GM18873 (cell line): Measurements from ENCODE around the gene PNCK.
"Not testable (repeated sequence)": the region's sequence is repeated elsewhere in the genome, so short reads cannot be mapped to it uniquely, and the experiment has no call there.

Experiments used
- ATAC-seq: cut with Tn5 transposase; IDR thresholded peaks from one replicate; pipeline ENCODE4 v1.9.1; 2021; ENCODE audit warnings: mild to moderate bottlenecking, moderate library complexity, moderate number of reproducible peaks; ENCODE audit not compliant: unreplicated experiment, low FRiP score

Gene PNCK

DNA sequence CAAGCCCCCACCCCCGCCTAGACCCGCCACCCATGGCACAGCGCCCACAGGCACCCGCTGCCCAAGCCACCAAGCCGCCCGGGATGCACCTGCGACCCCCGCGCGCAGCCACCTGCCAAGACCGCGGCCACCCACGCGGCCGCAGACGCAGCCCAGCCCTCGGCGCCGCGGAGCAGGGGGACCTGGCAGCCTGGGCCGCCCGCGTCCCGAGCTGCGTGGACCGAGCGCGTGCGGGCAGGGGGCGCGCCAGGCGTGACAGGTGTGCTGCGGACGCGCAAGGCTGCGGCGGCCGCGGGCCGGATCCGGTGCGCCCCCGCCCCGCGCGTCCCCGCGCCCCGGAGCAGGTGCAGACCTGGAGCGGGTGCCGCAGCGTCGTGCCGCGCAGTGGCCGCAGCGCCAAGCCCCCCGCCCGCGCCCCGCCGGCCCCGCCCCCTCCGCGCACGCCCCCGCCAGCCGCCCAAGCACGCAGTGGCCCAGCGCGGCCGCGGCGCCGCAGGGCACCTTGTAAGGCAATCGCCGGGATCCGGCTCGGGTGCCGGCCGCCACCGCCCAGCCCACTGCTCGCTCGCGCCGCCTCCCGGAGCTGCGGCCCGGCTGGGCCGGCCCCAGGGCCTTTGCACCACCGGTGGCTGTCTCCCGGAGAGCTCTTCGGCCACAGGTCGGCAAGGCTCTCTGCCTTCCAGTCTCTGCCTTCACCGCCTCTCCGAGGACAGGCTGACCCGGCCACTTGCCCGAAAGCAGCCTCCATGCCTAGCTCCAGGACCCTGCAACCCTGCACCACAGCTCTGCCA is at the start of gene PNCK:
Gene PNCK, minus strand, starts transcription at position 386 of the 791 bp plus-strand sequence. CDS start 737 bp downstream, outside the sequence.
- no peak for ATAC-seq

DNA sequence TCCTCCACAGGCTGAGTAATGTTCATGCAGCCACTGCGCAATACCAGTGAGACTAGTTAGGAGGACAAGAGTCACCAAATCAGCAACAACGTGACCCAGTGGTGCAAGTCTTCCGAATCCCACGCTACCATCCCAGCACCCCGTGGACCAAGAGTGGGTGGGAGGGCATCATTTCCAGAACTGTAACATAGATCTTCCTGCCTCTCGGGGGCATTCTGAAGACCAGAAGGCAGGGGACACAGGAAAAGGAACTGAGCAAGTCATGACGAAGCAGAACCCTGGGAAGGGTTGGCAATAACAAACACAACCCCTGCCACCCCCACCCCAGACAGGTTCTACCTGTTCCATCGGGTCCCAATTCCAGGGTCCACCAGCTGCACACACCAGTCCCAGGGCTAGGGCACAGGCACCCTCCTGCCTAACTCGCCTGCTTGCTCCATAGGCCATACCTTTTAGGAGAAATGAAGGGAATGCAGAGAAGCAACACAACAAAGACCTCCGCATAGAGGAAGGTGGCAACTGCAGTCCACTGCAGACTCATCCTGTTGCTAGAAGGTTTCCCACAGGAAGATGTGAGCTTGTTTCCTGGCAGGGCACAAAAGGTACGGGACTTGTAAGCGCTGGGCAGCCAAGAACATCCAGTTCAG is 49.2 kb upstream of the PNCK start:
- ATAC-seq: no peak

- no peak for ATAC-seq
Measured at GRCh38 chrX:153719701-153720100, 46.1 kb upstream of the PNCK start.

DNA sequence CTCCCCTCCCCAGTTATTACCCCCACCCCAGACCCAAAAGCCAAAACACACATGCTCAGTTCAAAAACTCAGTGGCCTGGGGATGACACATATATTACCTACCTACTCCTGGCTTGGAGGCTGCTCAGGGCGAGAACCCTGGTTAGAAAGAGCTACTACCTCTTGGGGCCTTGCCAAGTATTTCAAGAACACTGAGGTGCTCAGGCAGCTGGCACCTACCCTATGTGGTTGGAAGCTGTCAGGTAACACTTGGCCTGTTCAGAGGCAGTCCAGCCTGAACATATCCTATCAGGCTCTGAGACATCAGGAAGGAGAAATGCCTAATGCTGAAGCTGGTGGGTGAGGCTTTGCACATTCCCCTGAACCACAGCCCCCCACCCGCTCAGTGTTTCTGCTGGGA is 45.6 kb upstream of the PNCK start:
- no peak for ATAC-seq

- ATAC-seq: no peak
Measured at GRCh38 chrX:153717445-153717844, 43.8 kb upstream of the PNCK start.

GRCh38 chrX:153714256-153714655 is 40.6 kb upstream of the PNCK start:
- no peak for ATAC-seq

DNA sequence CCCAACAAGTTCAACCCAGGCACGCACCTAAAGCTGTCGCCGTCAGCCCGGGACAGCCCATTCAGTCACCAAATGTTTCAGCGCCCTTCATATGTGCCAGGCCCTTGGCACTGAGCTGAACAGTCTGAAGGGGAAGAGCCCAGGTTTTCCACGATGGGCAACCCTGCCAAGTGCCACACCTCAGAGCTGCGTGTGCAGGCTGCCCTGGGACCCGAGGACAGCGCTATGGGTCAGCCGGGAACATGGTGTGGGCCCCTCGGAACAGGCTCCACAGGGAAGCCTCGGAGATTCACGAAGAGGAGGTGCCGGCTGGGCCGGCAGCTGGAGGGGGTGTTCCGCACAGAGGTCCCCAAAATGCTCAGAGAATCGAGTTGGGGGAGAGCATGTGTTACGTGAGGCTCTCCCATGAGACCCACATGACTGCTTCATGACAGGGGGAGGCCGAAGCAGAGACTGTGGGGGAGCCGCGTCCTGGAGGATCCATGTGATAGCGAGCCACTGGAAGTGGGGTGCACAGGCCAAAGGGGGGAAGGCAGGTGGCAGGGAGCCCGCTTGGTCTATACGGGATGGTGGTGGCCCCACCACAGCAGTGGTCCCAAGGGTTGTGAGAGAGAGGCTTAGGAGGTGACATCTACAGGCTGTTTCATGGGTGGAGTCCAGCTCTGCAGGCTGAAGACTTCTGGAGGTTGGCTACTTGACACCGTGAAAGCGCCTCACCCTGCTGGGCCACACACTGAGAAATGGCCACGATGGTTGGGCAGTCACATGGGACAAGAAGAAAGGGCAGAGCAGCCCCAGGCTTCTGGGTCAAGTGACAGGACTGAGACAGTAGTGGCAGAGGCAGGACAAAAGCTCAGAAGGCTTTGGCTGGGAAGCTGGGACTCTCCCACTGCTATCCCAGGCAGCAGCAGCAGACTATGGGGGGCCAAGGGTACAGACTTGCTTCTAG is 36.4 kb upstream of the PNCK start:
- ATAC-seq: no peak

DNA sequence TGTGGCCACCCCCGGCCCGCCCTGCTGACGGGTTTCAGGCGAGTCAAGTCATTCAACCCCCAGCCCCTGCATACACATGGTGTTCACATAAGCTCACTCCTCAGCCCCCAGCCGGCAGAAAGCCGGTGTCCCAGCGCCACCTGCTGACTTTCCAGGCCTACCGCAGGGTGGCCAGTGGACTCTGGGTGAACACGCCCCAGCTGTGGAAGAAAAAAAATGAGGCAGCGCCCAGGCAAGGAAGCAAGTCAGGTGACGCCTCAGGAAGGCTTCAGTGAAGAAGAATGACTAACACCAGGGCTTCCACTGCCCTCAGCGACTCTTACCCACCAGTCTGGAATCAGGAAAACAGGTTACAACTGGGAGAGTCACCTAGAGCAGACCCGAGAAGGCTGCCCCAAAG is 34.8 kb upstream of the PNCK start:
- ATAC-seq: no peak

DNA sequence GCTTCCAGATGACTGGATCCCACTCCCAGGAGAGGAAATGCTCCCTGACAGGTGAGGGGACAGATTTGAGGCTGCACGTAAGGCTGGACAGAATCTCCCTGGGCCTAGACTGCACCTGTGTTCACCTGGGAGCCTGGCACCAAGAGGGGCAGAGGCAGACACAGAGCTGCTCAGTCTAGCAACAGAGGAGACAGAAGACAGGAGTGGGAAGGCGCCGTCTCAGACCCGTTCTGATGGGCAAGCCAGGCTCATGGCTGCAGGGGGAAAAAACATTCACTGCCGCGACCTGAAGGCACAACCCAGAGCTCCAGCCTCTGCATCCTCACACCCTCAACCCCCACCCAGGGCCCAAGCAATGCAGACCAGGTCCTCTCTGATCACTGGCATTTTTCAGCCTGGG is 33.8 kb upstream of the PNCK start:
- ATAC-seq: no peak

GRCh38 chrX:153706799-153707198 is 33.2 kb upstream of the PNCK start:
- ATAC-seq: no peak

GRCh38 chrX:153705403-153706060 is 31.9 kb upstream of the PNCK start:
- ATAC-seq: not testable (repeated sequence)

GRCh38 chrX:153704631-153705402 is 31.2 kb upstream of the PNCK start:
- ATAC-seq: not testable (repeated sequence)

DNA sequence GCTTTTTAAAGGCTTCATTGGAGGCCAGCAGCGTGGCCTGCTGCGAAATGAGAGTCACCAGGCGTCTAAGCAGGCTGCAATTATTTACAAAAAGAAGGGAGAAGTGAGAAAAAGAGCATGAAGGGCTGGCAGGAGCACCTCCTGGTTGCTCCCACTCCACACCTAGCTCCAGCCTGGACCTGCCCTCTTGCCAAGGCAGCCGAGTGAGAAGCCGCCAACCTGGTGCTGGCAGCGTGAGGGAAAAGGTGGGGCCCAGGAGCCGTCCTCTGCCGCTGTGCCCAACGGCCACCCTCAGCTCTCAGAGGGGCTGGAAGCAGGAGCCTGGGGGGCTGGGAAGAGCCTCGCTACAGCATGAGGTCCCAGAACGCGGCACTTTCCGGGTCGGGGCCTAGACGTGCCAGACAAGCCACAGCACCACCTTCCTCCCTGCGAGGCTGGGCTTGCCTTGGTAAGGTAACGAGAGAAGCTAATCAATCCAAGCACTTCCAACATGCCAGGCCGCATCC is 30.5 kb upstream of the PNCK start:
- no peak for ATAC-seq

GRCh38 chrX:153703036-153703370 is 29.4 kb upstream of the PNCK start:
- no peak for ATAC-seq

DNA sequence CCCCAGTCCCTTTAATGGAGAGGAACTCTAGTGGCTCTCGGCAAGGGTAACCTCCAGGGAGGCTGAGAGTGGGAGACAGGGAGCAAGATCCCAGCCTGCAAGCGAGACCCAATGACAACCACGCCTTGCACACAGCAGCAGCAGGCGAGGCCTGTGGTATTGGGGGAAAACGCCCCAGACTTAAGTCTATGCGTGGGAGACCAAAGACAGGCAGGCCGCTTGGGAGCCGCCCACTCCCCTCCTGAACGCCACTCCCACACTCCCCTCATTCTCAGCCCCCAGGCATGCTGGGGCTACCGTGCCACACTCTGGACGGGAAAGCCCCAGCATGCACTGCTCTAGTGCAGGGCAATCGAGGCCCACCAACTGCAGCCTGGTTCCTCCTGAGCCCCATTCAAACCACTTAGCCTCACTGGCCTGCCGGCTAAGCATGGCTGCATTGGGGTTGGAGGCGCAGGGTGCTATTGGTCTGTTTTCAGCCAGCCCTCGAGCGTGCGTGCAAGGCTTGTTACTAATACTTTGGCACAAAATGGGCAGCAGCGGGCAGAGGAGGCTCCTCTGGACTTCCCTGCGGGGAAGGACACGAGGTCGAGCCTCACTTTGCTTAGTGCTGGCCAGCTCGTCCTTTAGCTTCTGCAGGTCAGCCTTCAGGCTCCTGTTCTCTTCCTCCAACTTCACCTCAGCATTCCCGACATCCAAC is 28.9 kb upstream of the PNCK start:
- no peak for ATAC-seq

DNA sequence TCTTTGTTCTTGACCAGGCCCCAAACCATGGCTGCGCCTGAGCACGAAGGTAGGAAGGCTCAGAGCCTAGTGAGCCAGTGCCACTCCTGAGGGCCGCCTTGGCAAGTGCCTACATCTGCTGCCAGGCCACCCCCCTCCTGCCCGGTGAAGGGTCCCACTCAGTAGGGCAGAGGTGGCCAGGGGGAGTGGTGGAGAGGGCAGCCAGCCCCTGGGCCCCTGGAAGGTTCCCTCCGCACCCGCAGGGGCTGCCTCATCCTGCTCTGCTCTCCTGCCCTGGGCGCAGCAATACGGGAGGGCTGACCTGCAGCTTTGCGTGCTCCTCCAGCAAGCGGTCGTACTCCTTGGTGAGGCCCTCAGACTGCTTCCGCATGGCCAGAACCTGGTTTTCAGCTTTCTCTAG is 28.1 kb upstream of the PNCK start:
- ATAC-seq: no peak

- ATAC-seq: no peak
Measured at GRCh38 chrX:153700967-153701366, 27.4 kb upstream of the PNCK start.

DNA sequence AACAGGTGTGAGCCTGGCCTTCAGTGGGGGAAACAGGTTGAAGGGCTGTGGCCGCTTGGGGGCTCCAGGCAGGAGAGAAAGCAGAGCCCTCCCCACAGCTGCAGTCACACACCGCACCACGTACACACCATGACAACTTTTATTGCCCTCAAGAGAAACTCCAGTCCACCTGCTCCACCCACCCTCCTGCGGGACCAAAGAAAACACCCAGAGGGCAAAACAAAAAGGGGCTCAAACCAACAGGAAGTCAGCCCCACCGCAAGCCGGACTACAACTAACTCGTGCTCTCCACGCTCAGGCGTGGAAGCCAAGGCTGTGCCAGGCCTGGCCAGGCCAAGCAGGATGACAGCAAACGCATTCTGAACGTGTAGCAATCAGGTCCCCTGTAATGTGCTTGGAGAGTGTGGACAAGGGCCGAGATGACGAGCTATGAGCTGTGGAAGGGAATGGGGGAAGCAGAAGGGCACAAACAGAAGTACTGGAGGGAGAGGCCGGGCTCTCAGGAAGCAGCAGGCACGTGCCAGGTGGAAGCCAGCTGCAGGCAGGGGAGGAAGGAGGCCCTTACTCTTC is 26.8 kb upstream of the PNCK start:
- ATAC-seq: no peak
